BLaER1 (cell line): ENCODE measurements around the gene ADAM30.

ENCODE experiments used
- H3K27ac ChIP-seq: shearing (Covaris generic); formaldehyde crosslinking; 2 replicates; pipeline ENCODE4 v1.8.1; 2022
- H3K27me3 ChIP-seq: shearing (Covaris generic); formaldehyde crosslinking; 2 replicates; pipeline ENCODE4 v1.8.1; 2022
- H3K36me3 ChIP-seq: shearing (Covaris generic); formaldehyde crosslinking; 2 replicates; pipeline ENCODE4 v1.8.1; 2022
- H3K4me1 ChIP-seq: shearing (Covaris generic); formaldehyde crosslinking; 2 replicates; pipeline ENCODE4 v1.8.1; 2022
- H3K4me2 ChIP-seq: shearing (Covaris generic); formaldehyde crosslinking; 2 replicates; pipeline ENCODE4 v1.8.1; 2022
- H3K4me3 ChIP-seq: shearing (Covaris generic); formaldehyde crosslinking; 2 replicates; pipeline ENCODE4 v1.8.1; 2022
- H3K9ac ChIP-seq: shearing (Covaris generic); formaldehyde crosslinking; 2 replicates; pipeline ENCODE4 v1.8.1; 2022
- H3K9me3 ChIP-seq: shearing (Covaris generic); formaldehyde crosslinking; 2 replicates; pipeline ENCODE4 v1.8.1; 2022
- H4K20me1 ChIP-seq: shearing (Covaris generic); formaldehyde crosslinking; 2 replicates; pipeline ENCODE4 v1.8.1; 2022
- Cebpa-rat ChIP-seq: shearing (Covaris generic); IDR thresholded peaks from 2 replicates; pipeline ENCODE4 v1.8.1; 2022

ADAM30 gene

GRCh38 chr1:119924948-119925898 lies 28.9 kb upstream of the ADAM30 start:
- Histone ChIP-seq H3K9ac (no peak overlapping the region), H3K9me3 (no peaks in the 10 kb centered on the region), H3K27ac (no peak overlapping the region), H3K4me3 (no peak overlapping the region), H3K4me2 (no peak overlapping the region), H4K20me1 (no peaks in the 10 kb centered on the region), H3K27me3 (no peaks in the 10 kb centered on the region), H3K4me1 (0 out of 2 replicates have a peak, but pooled peaks cover 6% of the 10 kb centered on the region), H3K36me3 (peaks cover 98% of the 10 kb centered on the region)
- TF ChIP-seq Cebpa-rat, result no peak

- no peaks in the 10 kb centered on the region for H3K4me1 ChIP-seq
- peaks cover 3% of the 10 kb centered on the region; the same call in 1 of the 2 replicates for H3K9me3 ChIP-seq
- peaks cover 100% of the 10 kb centered on the region for H3K36me3 ChIP-seq
- no peak overlapping the region for H3K4me2 ChIP-seq
- TF ChIP-seq Cebpa-rat, result no peak
- H3K9ac ChIP-seq, result no peak overlapping the region
- no peak overlapping the region for H3K27ac ChIP-seq
- no peaks in the 10 kb centered on the region for H4K20me1 ChIP-seq
- no peaks in the 10 kb centered on the region for H3K27me3 ChIP-seq
- H3K4me3 ChIP-seq, result no peak overlapping the region
These were observed 24.0 kb upstream of the ADAM30 start for GRCh38 chr1:119920104-119920968.

GRCh38 chr1:119919241-119919640 lies 22.9 kb upstream of the ADAM30 start:
- Histone ChIP-seq H3K9ac (no peak overlapping the region), H3K4me2 (no peak overlapping the region), H4K20me1 (no peaks in the 10 kb centered on the region), H3K27ac (no peak overlapping the region), H3K36me3 (peaks cover 100% of the 10 kb centered on the region), H3K4me3 (no peak overlapping the region), H3K9me3 (peaks cover 3% of the 10 kb centered on the region; the same call in 1 of the 2 replicates), H3K27me3 (no peaks in the 10 kb centered on the region), H3K4me1 (no peaks in the 10 kb centered on the region)
- no peak for TF ChIP-seq Cebpa-rat

- H3K4me3 ChIP-seq, result no peak overlapping the region
- H3K4me2 ChIP-seq, result no peak overlapping the region
- no peaks in the 10 kb centered on the region for H3K27me3 ChIP-seq
- no peak overlapping the region for H3K9ac ChIP-seq
- no peaks in the 10 kb centered on the region for H4K20me1 ChIP-seq
- peaks cover 3% of the 10 kb centered on the region; the same call in 1 of the 2 replicates for H3K9me3 ChIP-seq
- H3K36me3 ChIP-seq, result peaks cover 100% of the 10 kb centered on the region
- no peaks in the 10 kb centered on the region for H3K4me1 ChIP-seq
- no peak overlapping the region for H3K27ac ChIP-seq
- no peak for TF ChIP-seq Cebpa-rat
These were observed 22.0 kb upstream of the ADAM30 start for GRCh38 chr1:119918301-119918700.

GRCh38 chr1:119917304-119918055 lies 21.2 kb upstream of the ADAM30 start:
- no peak for TF ChIP-seq Cebpa-rat
- H3K36me3 ChIP-seq, result peaks cover 98% of the 10 kb centered on the region

GRCh38 chr1:119915517-119915916 lies 19.2 kb upstream of the ADAM30 start:
- no peak overlapping the region for H3K27ac ChIP-seq
- H3K27me3 ChIP-seq, result no peaks in the 10 kb centered on the region
- no peaks in the 10 kb centered on the region for H3K4me1 ChIP-seq
- TF ChIP-seq Cebpa-rat, result no peak
- H3K4me2 ChIP-seq, result no peak overlapping the region
- no peaks in the 10 kb centered on the region for H4K20me1 ChIP-seq
- peaks cover 83% of the 10 kb centered on the region for H3K36me3 ChIP-seq
- peaks cover 3% of the 10 kb centered on the region; the same call in 1 of the 2 replicates for H3K9me3 ChIP-seq
- no peak overlapping the region for H3K9ac ChIP-seq
- no peak overlapping the region for H3K4me3 ChIP-seq

More at GRCh38 chr1:119917304-119918055, 21.2 kb upstream of the ADAM30 start:
- no peaks in the 10 kb centered on the region for H3K4me1 ChIP-seq
- H3K9me3 ChIP-seq, result peaks cover 3% of the 10 kb centered on the region; the same call in 1 of the 2 replicates
- no peak overlapping the region for H3K27ac ChIP-seq
- no peak overlapping the region for H3K9ac ChIP-seq
- no peak overlapping the region for H3K4me2 ChIP-seq
- no peaks in the 10 kb centered on the region for H4K20me1 ChIP-seq
- no peaks in the 10 kb centered on the region for H3K27me3 ChIP-seq
- no peak overlapping the region for H3K4me3 ChIP-seq

GRCh38 chr1:119914071-119914470 lies 17.8 kb upstream of the ADAM30 start:
- Histone ChIP-seq H3K27ac (no peak overlapping the region), H4K20me1 (no peaks in the 10 kb centered on the region), H3K9ac (no peak overlapping the region), H3K36me3 (peaks cover 69% of the 10 kb centered on the region), H3K4me2 (no peak overlapping the region), H3K9me3 (peaks cover 3% of the 10 kb centered on the region; the same call in 1 of the 2 replicates), H3K4me3 (no peak overlapping the region), H3K27me3 (no peaks in the 10 kb centered on the region), H3K4me1 (no peaks in the 10 kb centered on the region)
- TF ChIP-seq Cebpa-rat, result no peak

GRCh38 chr1:119912963-119913362 lies 16.6 kb upstream of the ADAM30 start:
- no peak overlapping the region for H3K9ac ChIP-seq
- H3K27me3 ChIP-seq, result no peaks in the 10 kb centered on the region
- peaks cover 3% of the 10 kb centered on the region; the same call in 1 of the 2 replicates for H3K9me3 ChIP-seq
- no peak overlapping the region for H3K4me3 ChIP-seq
- H3K36me3 ChIP-seq, result peaks cover 58% of the 10 kb centered on the region
- no peaks in the 10 kb centered on the region for H4K20me1 ChIP-seq
- TF ChIP-seq Cebpa-rat, result no peak
- no peak overlapping the region for H3K4me2 ChIP-seq
- H3K4me1 ChIP-seq, result no peaks in the 10 kb centered on the region
- no peak overlapping the region for H3K27ac ChIP-seq

GRCh38 chr1:119911775-119912174 lies 15.5 kb upstream of the ADAM30 start:
- Histone ChIP-seq H3K4me3 (no peak overlapping the region), H3K27me3 (no peaks in the 10 kb centered on the region), H3K9ac (no peak overlapping the region), H3K4me1 (no peaks in the 10 kb centered on the region), H3K27ac (no peak overlapping the region), H3K4me2 (no peak overlapping the region), H3K9me3 (peaks cover 4% of the 10 kb centered on the region), H3K36me3 (peaks cover 46% of the 10 kb centered on the region), H4K20me1 (no peaks in the 10 kb centered on the region)
- TF ChIP-seq Cebpa-rat, result no peak
